Central memory CD8-positive, alpha-beta T cell (primary cell): ENCODE data around the gene FANCC.

Experiments used
- ATAC-seq: fragments of 150-1000 bp; cut with Tn5 transposase; replicated peaks from 2 replicates; pipeline ENCODE4 v1.10.0; 2022; ENCODE audit warnings: mild to moderate bottlenecking, moderate FRiP score, moderate number of reproducible peaks; ENCODE audit not compliant: poor library complexity, severe bottlenecking; ENCODE audit errors: extremely low read depth
- DNase-seq, 2 donors: peaks; one replicate each; pipeline ENCODE4 v3.0.0; 2021; ENCODE audit warnings: low spot score in 2 of 2
- H3K27ac Mint-ChIP-seq: one replicate; pipeline ENCODE4 v1.8.0; 2022; ENCODE audit warnings: low read depth, mild to moderate bottlenecking, moderate library complexity, mixed read lengths
- H3K27me3 Mint-ChIP-seq: one replicate; pipeline ENCODE4 v1.8.0; 2022; ENCODE audit warnings: mixed read lengths
- H3K36me3 Mint-ChIP-seq: one replicate; pipeline ENCODE4 v1.8.0; 2022; ENCODE audit warnings: mild to moderate bottlenecking, moderate library complexity, mixed read lengths; ENCODE audit not compliant: insufficient read depth
- H3K4me1 Mint-ChIP-seq: one replicate; pipeline ENCODE4 v1.8.0; 2022; ENCODE audit warnings: mixed read lengths
- H3K4me3 Mint-ChIP-seq: one replicate; pipeline ENCODE4 v1.8.0; 2022; ENCODE audit warnings: mild to moderate bottlenecking, moderate library complexity, mixed read lengths
- H3K9me3 Mint-ChIP-seq: one replicate; pipeline ENCODE4 v1.8.0; 2022; ENCODE audit warnings: mixed read lengths

The FANCC gene

GRCh38 chr9:95078511-95078910 lies 239.0 kb downstream of the FANCC start:
- Mint-ChIP-seq H3K27ac (no peak overlapping the region), H3K9me3 (no peaks in the 10 kb centered on the region), H3K36me3 (peaks cover 1% of the 10 kb centered on the region), H3K4me3 (no peak overlapping the region), H3K4me1 (no peaks in the 10 kb centered on the region), H3K27me3 (no peaks in the 10 kb centered on the region)
- ATAC-seq (no peak), DNase-seq (no peak)

- Mint-ChIP-seq H3K27me3 (no peaks in the 10 kb centered on the region), H3K9me3 (no peaks in the 10 kb centered on the region), H3K27ac (no peak overlapping the region), H3K4me3 (no peak overlapping the region), H3K36me3 (peaks cover 1% of the 10 kb centered on the region), H3K4me1 (no peaks in the 10 kb centered on the region)
- ATAC-seq (no peak), DNase-seq (no peak)
Observed at GRCh38 chr9:95077766-95078370, 239.6 kb downstream of the FANCC start.

GRCh38 chr9:95077053-95077765 lies 240.3 kb downstream of the FANCC start:
- Mint-ChIP-seq H3K27me3 (no peaks in the 10 kb centered on the region), H3K27ac (no peak overlapping the region), H3K9me3 (no peaks in the 10 kb centered on the region), H3K4me1 (no peaks in the 10 kb centered on the region), H3K36me3 (peaks cover 1% of the 10 kb centered on the region), H3K4me3 (no peak overlapping the region)
- DNase-seq (no peak), ATAC-seq (no peak)

- H3K27ac Mint-ChIP-seq: no peak overlapping the region
- ATAC-seq: no peak
- no peaks in the 10 kb centered on the region for H3K36me3 Mint-ChIP-seq
- H3K4me3 Mint-ChIP-seq: no peak overlapping the region
- no peaks in the 10 kb centered on the region for H3K27me3 Mint-ChIP-seq
- H3K4me1 Mint-ChIP-seq: no peaks in the 10 kb centered on the region
- no peaks in the 10 kb centered on the region for H3K9me3 Mint-ChIP-seq
- no peak for DNase-seq
Observed at GRCh38 chr9:95076696-95077052, 240.8 kb downstream of the FANCC start.

GRCh38 chr9:95075700-95076099 lies 241.8 kb downstream of the FANCC start:
- Mint-ChIP-seq H3K27ac (no peak overlapping the region), H3K36me3 (no peaks in the 10 kb centered on the region), H3K27me3 (no peaks in the 10 kb centered on the region), H3K4me1 (no peaks in the 10 kb centered on the region), H3K4me3 (no peak overlapping the region), H3K9me3 (no peaks in the 10 kb centered on the region)
- no peak for ATAC-seq
- no peak for DNase-seq

GRCh38 chr9:95074632-95075031 lies 242.9 kb downstream of the FANCC start:
- Mint-ChIP-seq H3K36me3 (no peaks in the 10 kb centered on the region), H3K4me1 (no peaks in the 10 kb centered on the region), H3K4me3 (no peak overlapping the region), H3K27me3 (no peaks in the 10 kb centered on the region), H3K9me3 (no peaks in the 10 kb centered on the region), H3K27ac (no peak overlapping the region)
- no peak for DNase-seq
- no peak for ATAC-seq

GRCh38 chr9:95073918-95074317 lies 243.6 kb downstream of the FANCC start:
- Mint-ChIP-seq H3K36me3 (no peaks in the 10 kb centered on the region), H3K4me1 (no peaks in the 10 kb centered on the region), H3K4me3 (no peak overlapping the region), H3K27ac (no peak overlapping the region), H3K9me3 (no peaks in the 10 kb centered on the region), H3K27me3 (no peaks in the 10 kb centered on the region)
- DNase-seq (no peak), ATAC-seq (no peak)

GRCh38 chr9:95073042-95073607 lies 244.4 kb downstream of the FANCC start:
- H3K36me3 Mint-ChIP-seq: no peaks in the 10 kb centered on the region
- ATAC-seq: no peak
- no peaks in the 10 kb centered on the region for H3K4me1 Mint-ChIP-seq
- DNase-seq: no peak
- H3K9me3 Mint-ChIP-seq: no peaks in the 10 kb centered on the region
- no peak overlapping the region for H3K27ac Mint-ChIP-seq
- no peaks in the 10 kb centered on the region for H3K27me3 Mint-ChIP-seq
- no peak overlapping the region for H3K4me3 Mint-ChIP-seq

- ATAC-seq (no peak), DNase-seq (no peak)
- Mint-ChIP-seq H3K4me1 (no peaks in the 10 kb centered on the region), H3K36me3 (no peaks in the 10 kb centered on the region), H3K27ac (no peak overlapping the region), H3K27me3 (no peaks in the 10 kb centered on the region), H3K9me3 (no peaks in the 10 kb centered on the region), H3K4me3 (no peak overlapping the region)
Observed at GRCh38 chr9:95071925-95072324, 245.6 kb downstream of the FANCC start.

- H3K9me3 Mint-ChIP-seq: no peaks in the 10 kb centered on the region
- H3K4me3 Mint-ChIP-seq: no peak overlapping the region
- ATAC-seq (no peak), DNase-seq (no peak)
- no peaks in the 10 kb centered on the region for H3K36me3 Mint-ChIP-seq
- no peak overlapping the region for H3K27ac Mint-ChIP-seq
- no peaks in the 10 kb centered on the region for H3K27me3 Mint-ChIP-seq
- no peaks in the 10 kb centered on the region for H3K4me1 Mint-ChIP-seq
Observed at GRCh38 chr9:95071450-95071849, 246.1 kb downstream of the FANCC start.

GRCh38 chr9:95070549-95071021 lies 246.9 kb downstream of the FANCC start:
- Mint-ChIP-seq H3K4me1 (no peaks in the 10 kb centered on the region), H3K9me3 (no peaks in the 10 kb centered on the region), H3K27ac (peak overlapping the region; percentile 44), H3K4me3 (no peak overlapping the region), H3K27me3 (no peaks in the 10 kb centered on the region), H3K36me3 (no peaks in the 10 kb centered on the region)
- DNase-seq: no peak
- ATAC-seq: no peak

- no peaks in the 10 kb centered on the region for H3K27me3 Mint-ChIP-seq
- H3K36me3 Mint-ChIP-seq: peaks cover 1% of the 10 kb centered on the region
- no peak for DNase-seq
Observed at GRCh38 chr9:95067897-95068296, 249.6 kb downstream of the FANCC start.

GRCh38 chr9:95067057-95067456 lies 250.5 kb downstream of the FANCC start:
- H3K27me3 Mint-ChIP-seq: no peaks in the 10 kb centered on the region
- H3K4me1 Mint-ChIP-seq: no peaks in the 10 kb centered on the region
- H3K36me3 Mint-ChIP-seq: peaks cover 1% of the 10 kb centered on the region
- ATAC-seq (no peak), DNase-seq (no peak)
- no peaks in the 10 kb centered on the region for H3K9me3 Mint-ChIP-seq
- no peak overlapping the region for H3K4me3 Mint-ChIP-seq
- no peak overlapping the region for H3K27ac Mint-ChIP-seq

More at GRCh38 chr9:95067897-95068296, 249.6 kb downstream of the FANCC start:
- no peak overlapping the region for H3K27ac Mint-ChIP-seq
- H3K4me3 Mint-ChIP-seq: no peak overlapping the region
- H3K9me3 Mint-ChIP-seq: no peaks in the 10 kb centered on the region
- ATAC-seq: no peak
- no peaks in the 10 kb centered on the region for H3K4me1 Mint-ChIP-seq
